Stimulated activated CD4-positive, alpha-beta T cell treated with anti-CD3 and anti-CD28 coated beads, TNF-alpha, amount 100 ng/mL, for 24 hours (primary cell): ENCODE data around the gene PAPPA.

Experiments
- DNase-seq, 3 experiments: peaks; one replicate each; pipeline ENCODE4 v3.0.0-alpha.2; 2020; ENCODE audit warnings: low read depth in 3 of 3

Gene PAPPA

DNA sequence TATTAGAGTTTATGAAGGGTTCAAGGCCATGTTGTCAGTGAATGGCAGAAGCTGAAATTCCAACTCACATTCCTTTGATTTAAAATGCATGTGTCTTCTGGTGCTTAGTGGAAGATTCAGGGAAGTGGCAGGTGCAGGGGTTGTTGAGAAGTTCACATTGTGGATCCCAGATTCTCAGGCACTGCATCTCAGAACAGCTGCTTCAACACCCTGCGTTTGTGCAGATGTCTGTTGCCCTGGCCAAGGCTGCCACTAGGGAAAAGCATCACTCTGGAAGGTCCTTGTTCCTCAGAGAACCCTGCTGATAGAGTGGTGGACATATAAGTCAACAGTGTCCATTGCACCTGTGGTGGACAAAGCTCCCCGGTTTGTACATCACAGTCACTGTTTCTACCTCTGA lies 162.7 kb downstream of the PAPPA start:
- no peak for DNase-seq

DNA sequence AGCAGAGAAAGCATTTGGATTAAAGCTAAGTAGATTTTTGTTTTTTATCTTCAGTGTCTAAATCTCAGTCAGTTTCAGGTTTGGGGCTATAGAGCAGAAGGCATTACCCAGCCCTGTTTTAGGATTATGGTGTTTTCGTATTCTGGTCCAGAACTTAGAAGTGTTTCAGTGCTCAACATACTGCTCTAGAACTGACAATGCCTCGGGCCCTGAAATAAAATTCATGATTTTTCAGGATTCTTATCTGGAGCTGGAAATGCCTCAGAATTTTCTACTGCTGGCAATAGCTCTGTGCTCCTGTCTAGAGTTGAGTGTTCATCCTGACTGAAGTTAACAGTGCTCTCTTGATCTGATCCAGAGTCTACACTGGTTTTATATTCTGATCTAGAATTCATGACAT lies 163.9 kb downstream of the PAPPA start:
- DNase-seq, result no peak

DNA sequence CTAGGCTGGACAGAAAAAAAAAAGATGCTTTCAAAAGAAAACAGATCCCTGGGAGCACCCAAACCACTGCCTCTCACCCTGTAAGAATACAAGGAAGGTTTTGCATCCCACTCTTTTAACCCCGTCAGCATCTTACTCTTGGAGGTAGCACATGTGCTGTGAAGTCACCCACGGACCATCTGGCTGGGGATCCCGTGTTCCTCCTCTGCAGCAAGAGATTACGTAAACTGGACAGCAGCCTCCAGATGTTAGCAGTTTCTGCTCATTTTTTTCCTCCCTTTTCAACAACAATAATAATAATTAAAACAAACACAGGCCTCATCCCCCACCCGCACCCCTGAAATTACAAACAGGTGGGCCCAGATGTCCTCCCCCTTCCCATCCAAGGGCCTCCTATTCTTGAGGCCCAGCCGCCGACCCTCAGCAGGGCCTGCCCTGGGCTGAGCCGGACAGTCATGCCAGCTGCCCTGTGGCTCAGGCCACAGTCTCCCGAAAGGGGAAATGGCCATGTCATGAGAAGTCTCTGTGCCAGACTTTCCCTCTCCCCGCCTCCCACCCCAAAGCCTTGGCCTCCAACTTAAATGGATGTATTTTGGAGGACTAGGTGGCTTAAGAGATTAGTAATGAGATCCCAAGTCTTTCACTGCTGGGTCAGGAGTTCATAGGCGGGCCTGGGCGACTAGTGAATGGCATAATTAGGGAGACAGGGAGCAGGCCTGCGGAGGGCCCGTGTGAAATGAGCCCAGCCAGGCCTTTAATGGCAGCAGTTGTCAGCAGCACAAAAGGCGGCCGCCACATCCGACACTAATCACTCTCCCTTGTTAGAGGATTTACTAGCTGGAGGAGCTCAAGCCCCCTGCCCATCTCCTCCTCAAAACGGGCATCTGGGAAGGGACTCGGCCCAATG lies 165.1 kb downstream of the PAPPA start:
- no peak for DNase-seq

DNA sequence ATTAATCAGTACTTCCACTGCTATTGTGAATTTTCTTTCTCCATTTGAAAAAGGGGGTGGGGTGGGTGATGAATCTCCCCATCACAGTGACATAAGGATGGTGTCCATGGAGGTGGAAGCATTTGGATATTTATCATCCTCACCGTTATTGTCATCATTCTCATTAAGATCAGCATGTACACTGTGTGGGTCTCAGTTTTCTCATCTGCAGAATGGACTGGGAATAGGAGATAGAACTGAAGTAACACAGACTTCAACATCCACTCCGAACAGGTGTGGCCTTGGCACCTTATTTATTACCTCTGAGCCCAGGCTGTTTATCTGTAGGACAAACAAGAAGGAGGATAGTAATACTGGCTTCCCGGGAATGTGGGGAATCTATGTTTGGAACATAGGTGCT lies 165.9 kb downstream of the PAPPA start:
- DNase-seq, result no peak

DNA sequence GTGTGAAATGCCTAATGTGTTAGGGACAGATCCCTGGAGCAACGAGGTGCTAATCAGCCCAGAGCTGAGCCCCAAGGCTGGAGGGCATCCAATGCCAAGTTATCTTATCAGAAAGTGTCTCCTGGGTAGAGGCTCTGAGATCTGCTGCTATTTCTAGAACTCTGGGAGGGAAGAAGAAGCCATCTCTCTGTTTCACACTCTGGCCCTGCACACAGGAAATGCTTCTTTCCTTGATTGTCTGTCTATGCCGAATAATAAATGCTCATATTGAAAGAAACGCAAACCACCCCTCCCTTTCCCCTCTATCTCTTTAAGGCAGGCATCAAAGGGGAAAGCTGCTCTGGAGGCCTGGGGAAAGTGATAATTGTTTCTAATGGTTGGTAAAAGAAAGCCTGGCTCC lies 166.7 kb downstream of the PAPPA start:
- no peak for DNase-seq

DNA sequence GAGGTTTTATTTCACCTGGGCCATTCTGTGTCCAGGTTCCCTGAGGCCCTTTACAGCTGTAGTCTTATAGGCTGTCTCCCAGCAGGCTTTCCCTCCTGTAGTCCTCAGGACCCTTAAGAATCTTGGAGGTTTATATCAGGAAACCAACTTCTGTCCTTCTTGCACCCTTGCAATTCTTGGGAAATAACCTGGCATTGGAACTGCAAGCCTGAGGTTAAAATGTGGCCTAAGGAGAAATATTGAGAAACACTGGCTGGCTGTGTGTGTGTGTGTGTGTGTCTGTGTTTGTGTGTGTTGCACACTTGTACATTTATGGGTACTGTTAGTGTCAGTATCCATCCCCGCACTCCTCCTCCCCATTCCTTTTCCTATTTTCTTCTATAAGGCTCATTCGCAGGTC lies 168.9 kb downstream of the PAPPA start:
- no peak for DNase-seq

DNA sequence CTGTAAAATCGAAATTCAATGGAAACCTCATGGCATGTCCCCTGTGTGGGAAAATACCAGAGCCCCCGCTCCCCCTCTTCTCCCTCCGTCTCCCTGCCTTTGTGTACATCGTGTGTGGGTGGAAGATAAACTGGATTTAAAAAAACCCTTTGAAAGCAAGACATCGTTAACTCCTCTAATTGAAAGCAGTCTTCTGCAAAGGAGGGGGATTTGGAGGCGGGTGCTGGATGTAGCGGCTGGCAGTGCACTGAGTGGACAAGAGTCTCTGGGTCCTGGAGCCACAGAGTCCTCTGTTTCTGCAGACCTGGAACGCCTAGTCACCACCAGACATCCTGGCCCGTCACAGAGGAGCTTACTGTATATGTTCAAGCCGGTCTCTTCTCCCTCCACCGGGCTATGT lies 169.4 kb downstream of the PAPPA start:
- DNase-seq, result no peak

DNA sequence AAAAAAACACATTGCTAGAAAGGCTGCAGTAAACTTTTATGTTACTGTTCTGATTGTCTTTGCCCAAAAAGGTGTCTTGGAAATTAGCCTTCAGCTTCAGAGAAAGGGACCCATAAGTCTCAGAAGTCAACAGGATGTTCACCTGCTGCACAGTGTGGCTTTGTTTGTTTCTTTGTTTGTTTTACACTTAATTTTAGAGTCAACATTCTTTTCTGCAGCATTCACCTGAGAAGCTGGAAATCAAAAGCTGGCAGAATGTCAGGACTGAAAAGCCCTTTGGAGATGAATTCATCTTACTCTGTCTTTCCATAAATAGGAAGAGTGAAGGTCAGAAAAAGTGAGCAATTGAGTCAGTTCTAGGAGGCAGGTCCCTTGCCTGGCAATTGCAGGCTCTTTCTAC lies 170.0 kb downstream of the PAPPA start:
- DNase-seq, result no peak

DNA sequence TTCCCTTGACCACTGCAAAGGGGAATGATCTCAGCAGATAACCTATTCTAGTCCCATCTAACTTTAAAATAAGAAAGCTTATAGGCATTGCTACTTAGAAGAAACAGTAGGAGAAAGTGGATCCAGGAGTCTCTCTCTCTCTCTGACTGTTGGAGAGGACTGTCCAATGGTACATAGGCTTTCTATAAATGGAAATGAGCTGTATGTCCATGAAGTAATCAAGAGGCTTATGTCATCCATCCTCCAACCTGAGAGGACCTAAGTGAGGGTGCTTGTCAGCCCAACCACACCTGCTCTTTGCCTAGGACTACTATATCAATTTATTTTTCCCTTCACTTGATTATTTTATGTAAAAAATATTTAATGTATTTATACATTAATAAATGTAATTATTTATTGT lies 172.3 kb downstream of the PAPPA start:
- DNase-seq, result no peak

DNA sequence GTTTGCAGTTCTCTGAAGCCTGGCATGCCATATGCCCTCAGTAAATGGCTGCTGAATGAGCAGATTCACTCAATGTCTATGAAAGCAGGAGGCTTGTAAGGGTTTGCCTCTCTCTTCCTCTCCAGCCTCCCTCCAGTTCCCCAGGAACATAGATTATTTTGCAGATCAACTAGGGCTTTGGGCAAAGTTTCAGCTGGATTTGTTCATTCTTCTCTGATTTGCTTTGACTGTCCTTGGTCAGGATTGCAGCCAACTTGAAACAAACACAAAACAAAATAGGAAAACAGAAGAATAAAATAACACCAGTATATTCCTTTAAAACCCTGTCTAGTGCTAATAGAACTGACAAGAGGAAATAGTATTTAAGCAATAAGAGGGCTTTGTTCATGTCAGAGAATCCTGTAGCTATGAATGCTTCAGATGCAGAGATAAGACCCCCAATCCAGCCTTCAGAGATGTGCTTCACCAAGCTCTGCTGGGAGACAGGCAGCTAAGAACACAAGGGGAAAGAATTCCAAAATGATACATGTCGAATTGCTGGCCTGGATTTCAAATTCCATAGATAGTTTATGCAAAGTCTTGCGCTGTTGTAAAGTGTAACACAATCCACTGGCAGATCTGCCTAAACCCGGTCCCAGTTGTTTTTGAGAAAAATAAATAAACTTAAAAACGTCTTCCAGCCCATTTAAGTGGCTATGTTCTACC lies 174.3 kb downstream of the PAPPA start:
- DNase-seq, result no peak

DNA sequence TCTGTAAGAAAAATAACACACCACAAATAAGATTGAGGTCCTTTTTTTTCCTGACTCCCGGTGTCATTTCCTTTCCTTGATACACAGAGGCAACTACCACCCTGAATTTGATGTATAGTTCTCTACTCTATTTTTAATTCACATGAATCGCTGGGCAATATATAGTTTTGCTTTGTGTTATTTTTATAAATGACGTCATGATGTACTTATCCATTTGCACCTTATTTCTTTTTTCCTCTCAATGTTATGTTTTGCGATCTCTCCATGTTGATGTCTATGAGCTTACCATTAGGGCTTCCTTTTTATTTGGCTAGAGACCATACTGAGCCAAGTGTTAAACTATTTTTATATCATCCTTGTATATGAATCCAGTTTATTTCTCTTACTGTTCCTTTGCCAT lies 175.9 kb downstream of the PAPPA start:
- DNase-seq, result no peak

DNA sequence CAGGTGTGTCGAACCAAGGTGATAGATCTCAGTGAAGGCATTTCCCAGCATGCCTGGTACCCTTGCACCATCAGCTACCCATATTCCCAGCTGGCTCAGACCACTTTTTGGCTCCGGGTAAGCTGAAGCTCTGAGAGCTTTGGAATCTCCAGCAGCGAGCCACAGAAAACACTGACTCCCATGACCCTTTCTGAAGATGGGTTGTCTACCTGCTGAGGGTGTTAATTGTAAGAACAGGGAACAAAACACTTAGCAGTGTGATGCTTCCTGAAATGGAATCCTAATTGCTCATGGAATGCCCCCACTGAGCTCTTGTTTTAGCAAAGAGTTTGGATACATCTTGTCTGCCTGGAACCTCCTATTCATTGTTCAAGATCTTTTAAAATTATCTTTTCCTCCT lies 177.7 kb downstream of the PAPPA start:
- no peak for DNase-seq

DNA sequence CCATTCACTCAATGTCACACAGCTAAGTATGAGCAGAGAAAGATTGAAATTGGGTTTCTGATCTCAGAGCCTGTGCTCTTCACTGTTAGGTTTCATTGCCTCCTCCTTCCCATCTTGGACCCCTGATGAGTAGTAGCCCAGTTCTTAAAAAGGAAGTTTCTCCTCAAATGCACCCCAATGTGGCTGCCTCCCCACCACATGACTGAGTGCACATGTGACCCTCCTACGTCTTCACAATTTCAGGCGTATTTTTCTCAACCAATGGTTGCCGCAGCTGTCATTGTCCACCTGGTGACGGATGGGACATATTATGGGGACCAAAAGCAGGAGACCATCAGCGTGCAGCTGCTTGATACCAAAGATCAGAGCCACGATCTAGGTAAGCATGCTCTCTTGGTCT lies 178.5 kb downstream of the PAPPA start:
- no peak for DNase-seq

DNA sequence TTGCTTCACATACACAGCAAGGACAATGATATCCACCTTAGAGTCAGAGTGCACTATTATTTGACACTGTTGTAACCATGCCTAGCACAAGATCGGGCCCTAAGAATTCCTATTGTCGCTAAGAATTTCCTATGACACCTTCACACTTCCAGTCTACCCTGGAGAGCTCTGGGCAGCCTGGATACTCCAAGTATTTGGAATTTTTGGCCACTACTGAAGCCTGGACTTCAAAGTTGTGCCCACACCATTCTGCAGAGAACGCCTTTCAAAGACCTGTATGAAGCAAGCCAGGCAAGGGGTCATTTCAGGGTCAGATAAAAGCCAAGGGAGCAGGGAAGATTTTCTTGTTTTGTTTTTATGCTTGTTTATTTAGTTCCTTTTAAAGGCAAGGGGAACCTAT lies 179.7 kb downstream of the PAPPA start:
- no peak for DNase-seq

DNA sequence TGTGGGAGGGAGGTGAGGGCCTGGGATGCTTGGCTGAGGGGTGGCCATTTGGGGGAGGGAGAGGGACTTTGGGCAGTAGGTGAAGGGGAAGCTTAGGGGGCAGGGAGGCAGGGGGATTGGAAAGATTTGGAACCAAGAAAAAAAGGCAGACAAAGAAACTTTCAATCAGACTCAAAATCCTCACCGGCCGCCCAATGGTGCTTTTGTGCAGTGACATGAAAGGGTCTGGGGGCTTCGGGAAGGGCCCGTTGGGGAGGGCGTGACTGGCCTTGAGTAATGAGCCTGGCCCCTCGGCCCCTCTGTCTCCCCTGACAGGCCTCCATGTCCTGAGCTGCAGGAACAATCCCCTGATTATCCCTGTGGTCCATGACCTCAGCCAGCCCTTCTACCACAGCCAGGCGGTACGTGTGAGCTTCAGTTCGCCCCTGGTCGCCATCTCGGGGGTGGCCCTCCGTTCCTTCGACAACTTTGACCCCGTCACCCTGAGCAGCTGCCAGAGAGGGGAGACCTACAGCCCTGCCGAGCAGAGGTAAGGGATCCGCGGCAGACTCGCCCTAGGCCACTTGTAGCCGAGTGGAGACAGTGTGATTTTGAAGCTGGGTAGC lies 181.1 kb downstream of the PAPPA start:
- DNase-seq, result no peak

DNA sequence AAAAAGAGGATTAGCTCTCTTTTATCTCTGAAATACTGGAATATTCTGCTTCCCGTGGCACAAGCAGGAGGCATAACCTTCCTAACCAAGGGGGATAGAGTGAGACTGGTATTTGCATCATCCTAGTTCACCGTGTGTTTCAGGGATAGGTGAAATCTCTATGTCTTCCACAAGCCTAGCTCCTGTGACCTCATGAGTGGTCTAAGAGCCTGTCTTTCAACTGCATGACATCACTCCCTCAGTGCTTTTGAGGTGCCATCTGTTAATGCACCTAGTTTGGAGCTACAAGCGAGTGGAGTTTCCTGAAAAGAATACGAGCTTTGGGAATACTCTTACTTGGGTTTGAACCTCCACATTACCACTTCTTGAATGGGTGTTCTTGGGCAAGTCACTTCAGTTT lies 181.8 kb downstream of the PAPPA start:
- no peak for DNase-seq

DNA sequence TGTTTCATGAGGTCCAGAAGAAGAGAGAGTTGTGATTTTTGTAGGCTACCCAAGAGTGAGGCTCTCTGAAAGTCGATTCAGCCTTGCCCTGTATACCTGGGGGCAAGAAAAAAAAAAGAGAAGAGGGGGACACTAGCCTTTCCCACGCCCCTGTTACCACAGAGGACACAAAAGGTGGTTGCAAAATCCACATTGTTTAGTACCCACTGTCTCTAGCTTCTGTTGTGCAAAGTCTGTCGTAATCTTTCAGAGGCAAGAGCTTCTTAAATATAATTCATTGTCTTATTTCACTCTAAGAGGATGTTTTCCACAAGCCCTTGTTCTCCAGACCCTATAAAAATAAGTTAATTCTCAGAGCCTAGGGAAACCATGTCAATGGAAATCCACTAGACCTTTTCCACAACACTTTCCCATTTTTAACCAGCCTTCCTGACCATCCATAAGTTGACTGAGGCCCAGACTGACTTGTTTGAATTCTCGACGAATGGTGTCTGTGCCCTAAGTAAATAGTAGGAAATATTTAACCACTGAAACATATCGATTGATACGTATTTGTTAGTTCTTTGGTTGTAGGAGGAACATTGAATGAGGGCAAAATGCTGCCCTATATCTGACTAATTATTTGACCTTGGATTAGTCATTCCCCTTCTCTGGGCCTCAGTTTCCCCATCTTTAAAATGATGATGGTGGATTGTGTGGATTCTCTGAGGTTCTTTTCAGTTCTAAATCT lies 182.7 kb downstream of the PAPPA start:
- DNase-seq, result no peak

DNA sequence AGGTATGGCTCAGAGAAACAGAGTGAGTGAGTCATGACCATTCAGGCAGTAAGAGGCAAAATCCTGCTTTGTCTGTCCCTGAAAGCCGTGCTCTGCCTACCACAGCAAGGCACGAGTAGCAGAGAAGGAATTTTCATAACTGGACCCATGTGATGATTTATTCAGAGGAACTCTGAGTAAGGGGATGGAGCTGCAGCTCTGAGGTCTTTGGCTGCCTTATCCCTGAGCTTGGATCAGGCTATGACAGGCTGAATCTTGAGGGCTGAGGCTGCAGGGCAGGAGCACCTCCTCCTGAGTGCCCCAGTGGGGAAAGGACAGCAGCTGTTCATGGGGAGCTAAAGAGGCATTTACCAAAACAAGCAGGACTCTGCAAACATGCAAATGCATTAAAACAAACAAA lies 183.4 kb downstream of the PAPPA start:
- no peak for DNase-seq

DNA sequence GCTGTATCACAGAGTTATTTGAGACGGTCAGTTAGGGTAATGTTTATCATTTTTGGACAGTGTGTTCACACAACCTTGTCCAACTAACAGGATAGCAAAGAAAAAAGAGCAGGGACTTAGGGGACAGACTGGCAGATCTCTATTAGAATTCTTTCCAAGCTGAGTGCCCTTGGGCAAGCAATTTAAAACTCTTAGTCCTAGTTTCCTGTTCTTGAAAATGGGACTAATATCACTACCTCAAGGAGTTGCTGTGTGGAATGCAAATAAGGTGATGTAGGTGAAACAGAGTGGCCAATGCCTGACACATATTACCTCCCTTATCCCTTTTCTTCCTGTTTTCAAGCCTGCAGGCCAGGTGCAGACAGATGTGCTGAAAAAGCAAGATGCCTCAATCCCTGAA lies 186.7 kb downstream of the PAPPA start:
- no peak for DNase-seq

DNA sequence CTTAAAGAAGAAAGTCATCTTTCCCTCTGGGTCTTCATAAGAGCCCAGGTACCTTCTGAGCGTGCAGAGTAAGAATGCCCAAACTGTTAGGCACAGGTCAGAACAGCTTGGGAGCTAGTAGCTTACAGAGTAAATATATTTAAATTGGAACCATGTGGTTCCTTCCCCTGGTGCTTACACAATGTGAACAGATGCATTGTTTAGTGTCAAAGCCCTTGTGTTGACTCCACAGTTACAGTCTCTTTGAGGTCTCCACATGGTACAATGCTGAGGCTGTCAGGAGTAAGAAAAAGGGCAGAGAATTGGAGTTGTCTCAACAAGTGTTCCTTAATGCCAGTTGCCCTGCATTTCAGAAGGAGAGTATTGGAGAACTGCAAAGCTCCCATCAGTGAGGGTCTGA lies 188.5 kb downstream of the PAPPA start:
- no peak for DNase-seq

DNA sequence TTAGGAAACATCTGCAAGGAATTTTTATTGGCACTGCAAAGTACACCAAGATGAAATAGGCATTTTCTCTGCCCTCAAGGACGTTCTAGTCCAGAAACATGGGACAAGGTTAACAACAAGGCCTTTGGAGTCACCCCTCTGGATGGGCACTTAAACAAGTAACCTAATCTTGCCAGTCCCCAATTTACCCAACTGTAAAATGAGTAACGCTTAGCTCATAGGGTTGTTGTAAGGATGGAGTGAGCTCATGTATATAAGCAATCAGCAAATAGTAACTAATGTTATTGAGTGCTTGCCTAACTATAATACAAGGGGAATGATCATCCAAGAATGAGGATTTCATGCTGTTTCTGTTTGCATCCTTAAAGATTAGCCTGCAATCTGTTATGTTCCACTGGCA lies 189.3 kb downstream of the PAPPA start:
- no peak for DNase-seq

DNA sequence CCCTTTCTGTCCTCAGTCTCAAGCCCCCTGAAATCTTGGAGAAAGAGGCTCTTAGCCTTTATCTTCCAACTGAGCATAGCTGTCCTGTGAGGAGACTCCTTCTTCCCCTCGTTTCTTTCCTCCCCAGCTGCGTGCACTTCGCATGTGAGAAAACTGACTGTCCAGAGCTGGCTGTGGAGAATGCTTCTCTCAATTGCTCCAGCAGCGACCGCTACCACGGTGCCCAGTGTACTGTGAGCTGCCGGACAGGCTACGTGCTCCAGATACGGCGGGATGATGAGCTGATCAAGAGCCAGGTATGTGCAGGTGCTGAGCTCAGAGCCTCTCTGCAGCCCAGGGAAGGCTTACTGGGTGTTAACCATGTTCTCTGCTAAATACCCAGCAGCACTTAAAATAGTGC lies 190.8 kb downstream of the PAPPA start:
- no peak for DNase-seq
